NCI-H1436 treated with DMSO at 0.1 percent for 48 hours (cell line): ENCODE results near the gene LRIG2.
"Not testable (repeated sequence)": the region's sequence is repeated elsewhere in the genome, so short reads cannot be mapped to it uniquely, and the experiment has no call there.

ENCODE experiments used
- DNase-seq: peaks from one replicate; lab custom pipeline; 2025; lab: John Stamatoyannopoulos, UW

Gene LRIG2

GRCh38 chr1:113072757-113073478 lies at the start of gene LRIG2:
Gene LRIG2 (plus strand): TSS chr1:113073198. CDS start chr1:113073407, 209 bp downstream.
- peak; percentile 93 for DNase-seq

GRCh38 chr1:113023316-113023715 lies 49.7 kb upstream of the LRIG2 start:
- DNase-seq = not testable (repeated sequence)

- DNase-seq = no peak
These were observed 46.0 kb upstream of the LRIG2 start for GRCh38 chr1:113027007-113027406.

GRCh38 chr1:113027449-113027848 lies 45.5 kb upstream of the LRIG2 start:
- DNase-seq = no peak

- DNase-seq = no peak
These were observed 43.2 kb upstream of the LRIG2 start for GRCh38 chr1:113029822-113030221.

GRCh38 chr1:113031171-113031933 lies 41.6 kb upstream of the LRIG2 start:
- no peak for DNase-seq

GRCh38 chr1:113035086-113035485 lies 37.9 kb upstream of the LRIG2 start:
- no peak for DNase-seq

GRCh38 chr1:113036639-113037321 lies 36.2 kb upstream of the LRIG2 start:
- DNase-seq = no peak

- no peak for DNase-seq
These were observed 33.0 kb upstream of the LRIG2 start for GRCh38 chr1:113040041-113040440.

- no peak for DNase-seq
These were observed 32.1 kb upstream of the LRIG2 start for GRCh38 chr1:113040718-113041412.

GRCh38 chr1:113041569-113042284 lies 31.3 kb upstream of the LRIG2 start:
- no peak for DNase-seq

- DNase-seq = no peak
These were observed 30.5 kb upstream of the LRIG2 start for GRCh38 chr1:113042285-113043143.

- DNase-seq = not testable (repeated sequence)
These were observed 29.9 kb upstream of the LRIG2 start for GRCh38 chr1:113043144-113043488.

GRCh38 chr1:113046569-113046968 lies 26.4 kb upstream of the LRIG2 start:
- DNase-seq = no peak

- no peak for DNase-seq
These were observed 24.9 kb upstream of the LRIG2 start for GRCh38 chr1:113048064-113048463.

- DNase-seq = no peak
These were observed 19.5 kb upstream of the LRIG2 start for GRCh38 chr1:113053344-113054126.

- DNase-seq = no peak
These were observed 17.4 kb upstream of the LRIG2 start for GRCh38 chr1:113055570-113055969.

- DNase-seq = no peak
These were observed 16.0 kb upstream of the LRIG2 start for GRCh38 chr1:113057006-113057405.

GRCh38 chr1:113058941-113059706 lies 13.9 kb upstream of the LRIG2 start:
- DNase-seq = no peak
